ENCODE data around the gene GRIN3B.
"Not testable (repeated sequence)": the region's sequence is repeated elsewhere in the genome, so short reads cannot be mapped to it uniquely, and the experiment has no call there.

The GRIN3B gene, protein sequence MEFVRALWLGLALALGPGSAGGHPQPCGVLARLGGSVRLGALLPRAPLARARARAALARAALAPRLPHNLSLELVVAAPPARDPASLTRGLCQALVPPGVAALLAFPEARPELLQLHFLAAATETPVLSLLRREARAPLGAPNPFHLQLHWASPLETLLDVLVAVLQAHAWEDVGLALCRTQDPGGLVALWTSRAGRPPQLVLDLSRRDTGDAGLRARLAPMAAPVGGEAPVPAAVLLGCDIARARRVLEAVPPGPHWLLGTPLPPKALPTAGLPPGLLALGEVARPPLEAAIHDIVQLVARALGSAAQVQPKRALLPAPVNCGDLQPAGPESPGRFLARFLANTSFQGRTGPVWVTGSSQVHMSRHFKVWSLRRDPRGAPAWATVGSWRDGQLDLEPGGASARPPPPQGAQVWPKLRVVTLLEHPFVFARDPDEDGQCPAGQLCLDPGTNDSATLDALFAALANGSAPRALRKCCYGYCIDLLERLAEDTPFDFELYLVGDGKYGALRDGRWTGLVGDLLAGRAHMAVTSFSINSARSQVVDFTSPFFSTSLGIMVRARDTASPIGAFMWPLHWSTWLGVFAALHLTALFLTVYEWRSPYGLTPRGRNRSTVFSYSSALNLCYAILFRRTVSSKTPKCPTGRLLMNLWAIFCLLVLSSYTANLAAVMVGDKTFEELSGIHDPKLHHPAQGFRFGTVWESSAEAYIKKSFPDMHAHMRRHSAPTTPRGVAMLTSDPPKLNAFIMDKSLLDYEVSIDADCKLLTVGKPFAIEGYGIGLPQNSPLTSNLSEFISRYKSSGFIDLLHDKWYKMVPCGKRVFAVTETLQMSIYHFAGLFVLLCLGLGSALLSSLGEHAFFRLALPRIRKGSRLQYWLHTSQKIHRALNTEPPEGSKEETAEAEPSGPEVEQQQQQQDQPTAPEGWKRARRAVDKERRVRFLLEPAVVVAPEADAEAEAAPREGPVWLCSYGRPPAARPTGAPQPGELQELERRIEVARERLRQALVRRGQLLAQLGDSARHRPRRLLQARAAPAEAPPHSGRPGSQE

DNA sequence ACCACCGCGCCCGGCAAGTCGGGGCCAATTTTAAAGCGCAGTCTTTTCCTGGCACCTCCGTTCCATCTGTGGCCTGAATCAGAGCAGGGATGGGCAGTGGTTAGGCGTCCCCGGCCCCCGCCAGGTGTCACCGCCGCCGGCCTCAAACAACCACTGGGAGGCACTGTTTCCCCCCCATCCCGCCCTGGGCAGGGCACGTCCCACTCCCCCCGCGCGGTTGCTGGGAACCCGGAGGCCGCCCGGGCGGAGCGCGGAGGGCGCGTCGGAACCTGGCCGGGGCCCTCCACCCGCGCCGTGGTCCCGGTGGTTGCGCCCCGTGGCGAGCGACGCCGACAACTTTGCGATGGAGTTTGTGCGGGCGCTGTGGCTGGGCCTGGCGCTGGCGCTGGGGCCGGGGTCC is at the start of gene GRIN3B:
TSS of gene GRIN3B (plus strand) at position 325 of the 400 bp plus-strand sequence. CDS start at position 344, 19 bp downstream.
- no peak for TF ChIP-seq POLR2A (IDR thresholded peaks at IDR 0.05; ENCODE audit: low read depth, low read length)
- FAIRE-seq (no peak), DNase-seq (ENCODE audit: insufficient read length, low spot score) (peak; percentile 58)

DNA sequence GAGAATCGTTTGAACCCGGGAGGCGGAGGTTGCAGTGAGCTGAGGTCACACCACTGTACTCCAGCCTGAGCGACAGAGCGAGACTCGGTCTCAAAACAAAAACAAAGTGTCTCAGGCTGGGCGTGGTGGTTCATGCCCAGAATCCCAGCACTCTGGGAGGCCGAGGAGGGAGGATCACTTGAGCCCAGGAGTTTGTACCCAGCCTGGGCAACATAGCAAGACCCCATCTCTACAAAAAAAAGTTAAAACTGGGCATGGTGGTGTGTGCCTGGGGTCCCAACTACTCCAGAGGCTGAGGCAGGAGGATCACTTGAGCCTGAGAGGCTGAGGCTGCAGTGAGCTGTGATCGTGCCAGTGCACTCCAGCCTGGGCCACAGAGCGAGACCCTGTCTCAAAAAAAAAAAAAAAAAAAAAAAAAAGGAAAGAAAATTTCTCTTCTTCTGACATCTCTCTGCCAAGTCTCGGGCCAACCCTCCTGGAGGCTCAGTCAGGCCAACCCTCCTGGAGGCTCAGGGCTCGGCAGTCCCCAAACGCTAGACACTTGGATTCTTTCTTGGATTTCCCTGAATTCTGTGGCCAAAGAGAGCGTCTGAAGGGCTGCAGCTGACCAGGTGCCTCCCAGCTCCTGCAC is 48.1 kb upstream of the GRIN3B start:
- FAIRE-seq: no peak
- no peak for DNase-seq (ENCODE audit: insufficient read length, low spot score)
- TF ChIP-seq POLR2A (IDR thresholded peaks at IDR 0.05; ENCODE audit: low read depth, low read length): no peak

DNA sequence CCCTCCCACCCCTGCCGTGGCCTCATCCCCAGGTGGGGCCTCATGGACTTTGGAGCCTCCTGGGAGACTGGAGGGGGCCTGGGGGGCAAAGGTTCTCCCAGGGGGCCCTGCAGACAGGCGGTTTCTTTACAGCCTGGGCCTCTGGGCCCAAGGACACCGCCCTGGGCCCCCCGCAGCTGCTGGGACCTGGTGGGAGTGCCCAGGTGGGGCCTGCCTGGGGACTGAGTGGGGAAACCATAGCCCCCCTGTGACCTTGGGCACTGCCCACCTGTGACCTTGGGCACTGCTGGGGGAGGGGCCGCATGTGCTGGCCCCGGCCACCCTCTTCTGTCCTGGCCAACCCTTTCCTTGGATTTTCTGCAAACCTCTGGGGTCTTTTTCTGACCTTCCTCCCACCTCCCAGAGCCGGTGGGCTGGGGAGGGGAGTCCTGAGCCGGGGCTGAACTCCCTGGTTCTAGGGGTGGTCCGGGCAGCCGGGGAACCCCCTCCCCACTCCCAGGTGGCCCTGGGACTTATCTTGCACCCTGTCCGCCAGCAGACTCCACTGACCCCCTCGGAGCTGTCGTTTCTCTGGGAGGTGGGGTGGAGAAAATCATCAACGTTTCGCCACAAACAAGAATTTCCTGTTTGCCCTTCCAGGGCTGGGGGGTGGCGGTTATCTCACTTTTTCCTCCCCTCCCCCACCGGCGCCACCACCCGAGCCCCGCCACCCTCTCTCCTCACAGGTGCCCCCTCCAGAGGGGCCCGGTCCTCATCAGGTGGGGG is 47.4 kb upstream of the GRIN3B start:
- no peak for TF ChIP-seq POLR2A (IDR thresholded peaks at IDR 0.05; ENCODE audit: low read depth, low read length)
- DNase-seq (ENCODE audit: insufficient read length, low spot score) (no peak), FAIRE-seq (no peak)

DNA sequence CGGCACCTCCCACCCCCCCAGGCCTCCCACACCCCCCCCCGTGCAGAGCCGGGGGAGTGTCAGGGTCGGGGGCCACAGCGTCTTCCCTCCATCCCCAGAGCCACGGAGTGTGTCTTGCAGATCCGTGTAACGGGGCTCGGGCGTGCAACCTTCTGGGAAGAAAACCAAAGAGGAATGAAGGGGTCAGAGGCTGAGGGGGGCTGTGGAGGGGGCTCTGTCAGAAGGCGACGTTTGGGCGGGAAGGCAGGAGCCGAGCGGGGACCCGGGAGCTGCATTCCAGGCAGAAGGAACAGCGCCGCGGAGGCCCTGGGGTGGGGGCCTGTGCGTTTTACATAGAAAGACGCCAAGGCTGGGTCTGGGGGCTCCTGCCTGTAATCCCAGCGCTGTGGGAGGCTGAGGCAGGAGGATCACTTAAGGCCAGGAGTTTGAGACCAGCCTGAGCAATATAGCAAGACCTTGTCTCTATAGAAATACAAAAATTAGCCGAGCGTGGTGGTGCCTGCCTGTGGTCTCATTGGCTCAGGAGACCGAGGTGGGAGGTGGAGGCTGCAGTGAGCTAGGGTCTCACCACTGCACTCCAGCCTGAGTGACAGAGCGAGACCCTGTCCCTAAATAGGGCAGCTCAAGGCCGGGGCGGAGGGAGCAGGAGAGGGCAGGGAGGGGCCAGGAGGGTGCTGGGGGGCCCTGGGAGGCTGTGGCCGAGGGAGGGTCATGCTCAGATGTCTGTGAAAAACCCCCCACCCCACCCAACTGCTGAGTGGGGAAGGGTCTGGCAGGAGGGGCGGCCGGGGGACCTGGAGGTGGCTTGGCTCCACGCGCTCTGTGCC is 46.6 kb upstream of the GRIN3B start:
- DNase-seq (ENCODE audit: insufficient read length, low spot score): no peak
- no peak for FAIRE-seq
- TF ChIP-seq POLR2A (IDR thresholded peaks at IDR 0.05; ENCODE audit: low read depth, low read length): no peak

DNA sequence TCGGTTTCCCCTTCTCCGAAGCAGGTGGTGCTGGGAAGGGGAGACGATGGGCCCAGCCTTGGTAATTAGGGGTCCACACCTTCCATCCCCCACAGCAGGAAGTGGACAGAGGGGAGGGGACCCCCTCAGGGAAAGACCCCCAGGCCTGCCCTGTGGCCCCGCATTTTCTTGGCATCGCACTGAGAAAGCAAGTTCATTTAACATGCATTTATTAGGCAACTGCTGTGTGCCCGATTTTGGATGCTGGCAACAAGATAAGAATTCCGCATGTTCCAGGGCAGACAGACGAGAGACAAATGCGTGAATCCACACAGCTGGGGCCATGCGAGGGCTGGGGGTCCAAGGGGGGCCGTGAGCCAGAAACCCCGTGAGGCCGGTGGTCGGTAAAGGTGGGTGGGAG is 45.9 kb upstream of the GRIN3B start:
- no peak for FAIRE-seq
- TF ChIP-seq POLR2A (IDR thresholded peaks at IDR 0.05; ENCODE audit: low read depth, low read length): no peak
- no peak for DNase-seq (ENCODE audit: insufficient read length, low spot score)

DNA sequence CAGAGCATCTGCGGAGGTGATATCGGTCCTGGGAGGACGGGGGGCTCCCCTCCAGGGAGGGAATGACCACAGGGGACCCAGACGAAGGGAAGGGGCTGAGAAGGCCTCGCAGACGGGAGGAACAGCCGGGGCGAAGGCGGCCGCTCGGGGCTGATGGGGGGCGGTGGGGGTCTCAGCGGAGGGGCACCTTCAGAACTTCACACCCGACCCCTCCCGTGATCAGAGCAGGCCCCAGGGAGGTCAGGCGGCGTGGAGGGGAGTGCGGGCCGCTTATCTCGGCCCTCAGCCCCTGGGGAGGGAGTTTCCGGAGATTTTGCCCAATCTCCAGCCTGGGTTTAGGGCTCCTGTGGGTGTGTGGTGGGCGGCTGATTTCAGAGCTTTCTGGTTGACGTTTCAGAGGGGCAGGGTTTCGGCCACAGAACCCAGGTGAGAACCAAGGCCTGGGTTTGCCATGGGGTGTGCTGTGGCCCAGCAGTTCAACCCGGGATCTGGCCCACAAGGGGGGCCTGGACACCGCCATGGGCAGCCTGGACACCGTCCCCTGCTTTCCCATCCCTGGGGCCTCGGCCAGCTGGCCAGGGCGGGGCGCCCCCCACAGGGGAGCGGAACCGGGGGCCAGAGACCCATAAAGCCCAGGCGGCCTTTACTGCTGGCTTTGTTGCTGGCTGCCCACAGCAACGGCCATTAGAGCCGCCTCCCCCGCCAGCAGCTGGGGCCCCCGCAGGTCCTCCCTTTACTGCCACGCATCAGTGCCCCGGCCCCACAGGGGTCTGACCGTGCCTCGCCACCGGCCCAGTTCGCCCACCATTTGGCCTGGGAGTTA is 45.3 kb upstream of the GRIN3B start:
- FAIRE-seq (no peak), DNase-seq (ENCODE audit: insufficient read length, low spot score) (no peak)
- TF ChIP-seq POLR2A (IDR thresholded peaks at IDR 0.05; ENCODE audit: low read depth, low read length): no peak

DNA sequence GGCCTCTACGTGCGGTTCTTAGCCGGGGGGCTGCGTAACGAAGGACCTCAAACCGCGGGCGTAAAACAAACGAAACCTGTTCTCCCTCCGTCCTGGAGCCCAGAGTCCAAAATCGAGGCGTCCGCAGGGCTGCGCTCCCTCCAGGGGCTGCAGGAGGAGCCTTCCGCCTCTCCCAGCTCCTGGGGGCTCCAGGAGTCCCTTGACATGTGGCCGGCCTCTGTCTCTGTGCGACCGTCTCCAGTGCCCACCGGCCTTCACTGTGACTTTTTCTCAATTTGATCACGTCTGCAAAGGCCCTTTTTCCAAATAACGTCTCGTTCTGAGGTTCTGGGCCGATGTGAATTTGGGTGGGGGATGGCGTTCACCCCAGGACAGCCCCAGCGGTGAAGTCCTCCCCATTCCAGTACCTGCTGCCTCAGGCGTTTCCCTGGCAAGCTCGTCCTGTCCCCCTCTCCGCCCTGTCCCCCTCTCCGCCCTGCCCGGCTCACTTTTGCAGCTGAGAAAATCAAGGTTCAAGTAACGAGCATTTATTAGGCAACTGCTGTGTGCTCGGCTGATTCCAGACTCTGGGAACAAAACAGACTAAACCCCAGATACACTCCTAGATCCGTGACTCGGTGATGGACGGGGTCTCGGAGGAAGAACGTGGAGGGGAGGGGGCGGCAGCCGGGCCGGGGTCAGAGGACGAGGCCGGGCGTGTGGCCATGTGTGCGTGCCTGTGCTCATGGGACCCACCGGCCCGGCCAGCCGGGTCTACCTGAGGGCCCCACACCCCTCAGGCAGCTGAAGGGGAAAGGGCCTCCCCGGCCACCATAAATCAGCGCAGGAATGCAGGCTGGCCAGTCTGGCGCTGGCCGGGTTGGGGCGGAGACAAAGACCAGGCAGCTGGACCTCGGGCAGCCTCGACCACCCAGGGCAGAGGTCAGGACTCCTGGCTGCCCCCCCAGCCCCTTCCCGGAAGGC is 44.1 kb upstream of the GRIN3B start:
- FAIRE-seq: no peak
- no peak for TF ChIP-seq POLR2A (IDR thresholded peaks at IDR 0.05; ENCODE audit: low read depth, low read length)
- no peak for DNase-seq (ENCODE audit: insufficient read length, low spot score)

DNA sequence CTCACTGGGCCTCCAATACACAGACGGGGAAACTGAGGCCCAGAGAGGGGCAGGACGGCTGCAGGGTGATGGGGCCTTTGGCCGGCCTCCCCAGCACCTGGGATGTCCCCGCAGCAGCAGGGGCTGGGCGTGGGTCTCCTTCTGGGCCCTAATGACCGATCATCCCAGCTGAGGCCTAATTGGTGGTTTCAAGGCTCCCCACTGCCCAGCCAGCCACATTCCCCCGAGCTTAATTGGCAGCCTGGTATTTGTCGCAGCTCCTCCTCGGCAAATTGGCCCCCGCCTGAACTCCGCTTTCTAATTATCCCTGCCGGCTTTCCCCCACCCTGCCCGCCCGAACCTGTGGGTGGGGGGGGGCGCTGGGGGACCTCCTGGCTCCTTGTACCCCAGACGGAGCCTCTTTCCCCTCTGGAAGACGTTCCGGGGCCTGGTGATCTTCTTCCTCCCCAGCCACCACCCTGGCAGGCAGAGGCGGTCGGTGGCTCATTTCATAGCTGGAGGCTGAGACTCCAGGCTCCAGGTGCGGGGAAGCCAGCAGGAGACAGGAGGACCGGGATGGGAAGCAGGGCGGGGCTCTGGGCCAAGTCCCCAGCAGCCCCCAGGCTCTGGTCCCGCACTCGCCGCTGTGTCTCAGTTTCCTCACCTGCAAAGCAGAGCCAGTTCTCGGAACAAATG is 43.3 kb upstream of the GRIN3B start:
- FAIRE-seq: no peak
- no peak for TF ChIP-seq POLR2A (IDR thresholded peaks at IDR 0.05; ENCODE audit: low read depth, low read length)
- DNase-seq (ENCODE audit: insufficient read length, low spot score): peak; percentile 59

DNA sequence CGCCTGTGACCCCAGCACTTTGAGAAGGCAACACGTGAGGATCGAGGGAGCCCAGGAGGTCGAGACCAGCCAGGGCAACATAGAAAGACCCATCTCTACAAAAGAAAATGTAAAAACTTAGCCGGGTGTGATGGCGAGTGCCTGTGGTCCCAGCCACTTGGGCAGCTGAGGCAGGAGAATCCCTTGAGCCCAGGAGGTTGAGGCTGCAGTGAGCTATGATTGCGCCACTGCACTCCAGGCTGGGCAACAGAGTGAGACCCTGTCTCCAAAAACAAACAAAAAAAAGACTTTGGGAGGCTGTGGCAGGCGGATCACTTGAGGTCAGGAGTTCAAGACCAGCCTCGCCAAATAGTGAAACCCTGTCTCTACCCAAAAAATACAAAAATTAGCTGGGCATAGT is 42.6 kb upstream of the GRIN3B start:
- FAIRE-seq: not testable (repeated sequence)

More for the DNA sequence above, 42.6 kb upstream of the GRIN3B start:
- DNase-seq (ENCODE audit: insufficient read length, low spot score): not testable (repeated sequence)

Measured in H54 (cell line).